WTC11 (cell line): Measurements from ENCODE around the gene RFK. TPM values are rescaled to one million over a fixed set of nuclear protein-coding genes. Genes with fewer than 3 reads are reported as not detected.

ENCODE experiments used
- ATAC-seq: fragments of 200-7000 bp; cut with Tn5 transposase; 2 replicates; pipeline ENCODE4 v1.10.0; 2021; ENCODE audit warnings: mild to moderate bottlenecking, moderate library complexity
- CTCF ChIA-PET: fragments of 300-600 bp; sonication (Branson Sonifier 250); formaldehyde crosslinking; loops from one replicate; lab custom pipeline; 2021; ENCODE audit warnings: antibody characterized with exemption; lab: Charles Lee
- POLR2A ChIA-PET: fragments of 350-600 bp; sonication (Branson Sonifier 250); formaldehyde crosslinking; loops from one replicate; lab custom pipeline; 2021; ENCODE audit warnings: antibody characterized with exemption; lab: Charles Lee
- DNase-seq: peaks from one replicate; pipeline ENCODE4 v3.0.0; 2021; ENCODE audit warnings: low spot score
- H3K27ac Mint-ChIP-seq: 2 replicates; pipeline ENCODE4 v1.8.0; 2021; ENCODE audit warnings: mixed read lengths
- H3K27me3 Mint-ChIP-seq: 2 replicates; pipeline ENCODE4 v1.8.0; 2021; ENCODE audit warnings: low read depth, mild to moderate bottlenecking, moderate library complexity, mixed read lengths
- H3K36me3 Mint-ChIP-seq: 2 replicates; pipeline ENCODE4 v1.8.0; 2021; ENCODE audit warnings: mixed read lengths
- H3K4me1 Mint-ChIP-seq: 2 replicates; pipeline ENCODE4 v1.8.0; 2022; ENCODE audit warnings: mixed read lengths
- H3K4me3 Mint-ChIP-seq: 2 replicates; pipeline ENCODE4 v1.8.0; 2021; ENCODE audit warnings: mild to moderate bottlenecking, moderate library complexity, mixed read lengths
- H3K9me3 Mint-ChIP-seq: 2 replicates; pipeline ENCODE4 v1.8.0; 2021; ENCODE audit warnings: mixed read lengths
- ATF1 ChIP-seq: sonication (generic); formaldehyde crosslinking; IDR thresholded peaks from 2 replicates; pipeline ENCODE4 v1.8.1; 2023; ENCODE audit warnings: mild to moderate bottlenecking, moderate library complexity, missing genetic modification reagents
- CBFB ChIP-seq: sonication (generic); formaldehyde crosslinking; IDR thresholded peaks from 2 replicates; pipeline ENCODE4 v1.8.1; 2022; ENCODE audit warnings: mild to moderate bottlenecking, low read depth, missing genetic modification reagents
- CREM ChIP-seq: sonication (generic); formaldehyde crosslinking; IDR thresholded peaks from 2 replicates; pipeline ENCODE4 v1.8.1; 2022; ENCODE audit warnings: mild to moderate bottlenecking, missing genetic modification reagents, moderate library complexity
- E2F1 ChIP-seq: sonication (generic); formaldehyde crosslinking; IDR thresholded peaks from 2 replicates; pipeline ENCODE4 v1.8.0; 2022; ENCODE audit warnings: mild to moderate bottlenecking, missing genetic modification reagents
- FOXK1 ChIP-seq: sonication (generic); formaldehyde crosslinking; IDR thresholded peaks from 2 replicates; pipeline ENCODE4 v1.8.0; 2022; ENCODE audit warnings: mild to moderate bottlenecking, moderate library complexity, missing genetic modification reagents
- FOXP1 ChIP-seq: sonication (generic); formaldehyde crosslinking; IDR thresholded peaks from 2 replicates; pipeline ENCODE4 v1.8.0; 2022; ENCODE audit warnings: missing genetic modification reagents, mild to moderate bottlenecking, moderate library complexity, borderline replicate concordance
- FOXP4 ChIP-seq: sonication (generic); formaldehyde crosslinking; IDR thresholded peaks from 2 replicates; pipeline ENCODE4 v1.8.0; 2022; ENCODE audit warnings: mild to moderate bottlenecking, missing genetic modification reagents
- MLX ChIP-seq: sonication (generic); formaldehyde crosslinking; IDR thresholded peaks from 2 replicates; pipeline ENCODE4 v1.8.1; 2023; ENCODE audit warnings: mild to moderate bottlenecking, missing genetic modification reagents, moderate library complexity
- NFYB ChIP-seq: sonication (generic); formaldehyde crosslinking; conservative IDR thresholded peaks from 2 replicates; pipeline ENCODE4 v1.8.0; 2022; ENCODE audit warnings: low read depth, missing genetic modification reagents
- NR2C2 ChIP-seq: sonication (generic); formaldehyde crosslinking; IDR thresholded peaks from 2 replicates; pipeline ENCODE4 v1.8.0; 2022; ENCODE audit warnings: mild to moderate bottlenecking, missing genetic modification reagents
- SOX15 ChIP-seq: fragments of 250-450 bp; sonication (Bioruptor Pico); IDR thresholded peaks from 2 replicates; pipeline ENCODE4 v1.9.0; 2021; ENCODE audit warnings: mild to moderate bottlenecking
- TP53 ChIP-seq: sonication (generic); formaldehyde crosslinking; IDR thresholded peaks from 2 replicates; pipeline ENCODE4 v1.8.1; 2023; ENCODE audit warnings: mild to moderate bottlenecking, missing genetic modification reagents
- ZNF232 ChIP-seq: sonication (generic); formaldehyde crosslinking; IDR thresholded peaks from 2 replicates; pipeline ENCODE4 v1.8.0; 2022; ENCODE audit warnings: mild to moderate bottlenecking, missing genetic modification reagents
- ZNF416 ChIP-seq: fragments of 250-450 bp; sonication (Bioruptor Pico); IDR thresholded peaks from 2 replicates; pipeline ENCODE4 v1.9.0; 2021; ENCODE audit warnings: mild to moderate bottlenecking, inconsistent platforms
- ZNF671 ChIP-seq: fragments of 250-450 bp; sonication (Bioruptor Pico); IDR thresholded peaks from 2 replicates; pipeline ENCODE4 v1.8.0; 2021; ENCODE audit warnings: mild to moderate bottlenecking
- total RNA-seq: library from RNA; stranded (reverse); gene quantifications from 3 replicates; pipeline ENCODE4 v1.2.3, GENCODE V29; 2021
- TF ChIP-seq, protein P1 (sequence below): sonication (generic); formaldehyde crosslinking; conservative IDR thresholded peaks from 2 replicates; pipeline ENCODE4 v1.8.1; 2022; ENCODE audit warnings: mild to moderate bottlenecking, missing genetic modification reagents
- TF ChIP-seq, protein P2 (sequence below): fragments of 200-600 bp; IDR thresholded peaks from 2 replicates; pipeline ENCODE4 v1.8.0; 2022; ENCODE audit warnings: antibody characterized with exemption
- TF ChIP-seq, protein P3 (sequence below): sonication (generic); formaldehyde crosslinking; IDR thresholded peaks from 2 replicates; pipeline ENCODE4 v1.8.1; 2022; ENCODE audit warnings: low read depth, mild to moderate bottlenecking, moderate library complexity, missing genetic modification reagents, borderline replicate concordance
- TF ChIP-seq, protein P4 (sequence below): sonication (generic); formaldehyde crosslinking; IDR thresholded peaks from 2 replicates; pipeline ENCODE4 v1.8.1; 2023; ENCODE audit warnings: mild to moderate bottlenecking, missing genetic modification reagents, borderline replicate concordance
- TF ChIP-seq, protein P5 (sequence below): fragments of 250-450 bp; sonication (Bioruptor Pico); conservative IDR thresholded peaks from 2 replicates; pipeline ENCODE4 v1.9.0; 2021; ENCODE audit warnings: mild to moderate bottlenecking
- TF ChIP-seq, protein P6 (sequence below): sonication (generic); formaldehyde crosslinking; IDR thresholded peaks from 2 replicates; pipeline ENCODE4 v1.8.1; 2022; ENCODE audit warnings: mild to moderate bottlenecking, missing genetic modification reagents, moderate library complexity, borderline replicate concordance

RFK gene
- total RNA-seq, 1 experiment from 2014 or later = 14.9 TPM

DNA sequence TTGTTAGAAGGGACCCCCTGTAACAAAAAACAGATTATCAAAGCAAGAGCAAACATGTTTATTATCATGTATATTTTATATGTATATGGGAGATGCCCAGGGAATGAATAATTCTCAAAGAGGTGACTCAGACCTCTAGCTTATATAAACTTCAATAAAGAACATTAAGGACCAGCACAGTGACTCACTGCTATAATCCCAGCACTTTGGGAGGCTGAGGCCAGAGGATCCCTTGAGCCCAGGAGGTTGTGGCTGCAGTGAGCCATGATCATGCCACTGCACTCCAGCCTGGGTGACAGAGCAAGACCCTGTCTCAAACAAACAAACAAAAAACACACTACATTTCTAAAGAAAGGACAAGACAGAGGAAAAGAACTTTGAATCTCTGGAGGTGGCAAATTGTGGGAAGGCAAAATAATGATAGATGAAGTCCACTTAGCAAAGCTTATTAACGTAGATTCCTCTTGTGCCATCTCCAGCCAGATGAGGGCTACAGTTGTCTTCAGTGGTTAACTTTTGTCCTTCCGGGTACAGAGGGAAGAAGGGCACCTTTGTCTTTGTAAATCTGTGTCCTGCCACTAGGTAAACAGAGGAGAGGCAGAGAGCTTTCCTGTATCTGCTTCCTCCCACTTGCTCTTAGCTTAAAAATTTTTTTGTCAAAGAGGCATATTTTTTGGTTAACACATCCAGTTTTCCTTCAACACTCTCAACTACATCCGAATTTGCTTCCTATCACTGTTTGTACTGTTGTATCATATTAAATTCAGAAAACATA is 7.5 kb upstream of the RFK start (continued):
- TF ChIP-seq MLX (CRISPR knock-in tag) (no peak), NFYB (CRISPR knock-in tag) (no peak), SOX15 (CRISPR knock-in tag) (no peak), E2F1 (no peak)

DNA sequence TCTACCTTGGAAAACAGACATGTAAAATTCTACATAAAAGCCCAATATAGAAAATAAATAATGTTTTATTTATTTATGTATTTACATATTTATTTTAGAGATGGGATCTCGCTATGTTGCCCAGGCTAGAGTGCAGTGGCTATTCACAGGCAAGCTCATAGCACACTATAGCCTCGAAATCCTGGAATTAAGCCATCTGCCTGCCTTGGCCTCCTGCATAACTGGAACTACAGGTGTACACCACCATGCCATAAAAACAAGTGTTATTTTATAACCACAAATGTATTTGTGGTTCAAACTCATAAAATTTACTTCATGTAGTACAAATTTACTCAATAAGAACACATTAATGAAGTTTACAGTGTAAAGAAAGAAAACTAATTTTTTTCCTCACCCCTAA is 7.0 kb upstream of the RFK start:
- CTCF ChIA-PET = interaction anchor here (2.2 kb wide), 1 partner anchor 16 kb away, joined by 5 read pairs; no protein-coding TSS in a partner anchor
- TF ChIP-seq CBFB = no peak
- no peak for TF ChIP-seq FOXP1 (CRISPR knock-in tag)
- TF ChIP-seq ZNF416 (CRISPR knock-in tag) = no peak
- TF ChIP-seq NR2C2 (CRISPR knock-in tag) = no peak
- TF ChIP-seq, protein P1, sequence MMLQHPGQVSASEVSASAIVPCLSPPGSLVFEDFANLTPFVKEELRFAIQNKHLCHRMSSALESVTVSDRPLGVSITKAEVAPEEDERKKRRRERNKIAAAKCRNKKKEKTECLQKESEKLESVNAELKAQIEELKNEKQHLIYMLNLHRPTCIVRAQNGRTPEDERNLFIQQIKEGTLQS (CRISPR knock-in tag) = no peak
- TF ChIP-seq ZNF232 (CRISPR knock-in tag) = no peak
- no peak for TF ChIP-seq ATF1 (CRISPR knock-in tag)
- TF ChIP-seq, protein P2, sequence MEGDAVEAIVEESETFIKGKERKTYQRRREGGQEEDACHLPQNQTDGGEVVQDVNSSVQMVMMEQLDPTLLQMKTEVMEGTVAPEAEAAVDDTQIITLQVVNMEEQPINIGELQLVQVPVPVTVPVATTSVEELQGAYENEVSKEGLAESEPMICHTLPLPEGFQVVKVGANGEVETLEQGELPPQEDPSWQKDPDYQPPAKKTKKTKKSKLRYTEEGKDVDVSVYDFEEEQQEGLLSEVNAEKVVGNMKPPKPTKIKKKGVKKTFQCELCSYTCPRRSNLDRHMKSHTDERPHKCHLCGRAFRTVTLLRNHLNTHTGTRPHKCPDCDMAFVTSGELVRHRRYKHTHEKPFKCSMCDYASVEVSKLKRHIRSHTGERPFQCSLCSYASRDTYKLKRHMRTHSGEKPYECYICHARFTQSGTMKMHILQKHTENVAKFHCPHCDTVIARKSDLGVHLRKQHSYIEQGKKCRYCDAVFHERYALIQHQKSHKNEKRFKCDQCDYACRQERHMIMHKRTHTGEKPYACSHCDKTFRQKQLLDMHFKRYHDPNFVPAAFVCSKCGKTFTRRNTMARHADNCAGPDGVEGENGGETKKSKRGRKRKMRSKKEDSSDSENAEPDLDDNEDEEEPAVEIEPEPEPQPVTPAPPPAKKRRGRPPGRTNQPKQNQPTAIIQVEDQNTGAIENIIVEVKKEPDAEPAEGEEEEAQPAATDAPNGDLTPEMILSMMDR = no peak
- TF ChIP-seq, protein P3, sequence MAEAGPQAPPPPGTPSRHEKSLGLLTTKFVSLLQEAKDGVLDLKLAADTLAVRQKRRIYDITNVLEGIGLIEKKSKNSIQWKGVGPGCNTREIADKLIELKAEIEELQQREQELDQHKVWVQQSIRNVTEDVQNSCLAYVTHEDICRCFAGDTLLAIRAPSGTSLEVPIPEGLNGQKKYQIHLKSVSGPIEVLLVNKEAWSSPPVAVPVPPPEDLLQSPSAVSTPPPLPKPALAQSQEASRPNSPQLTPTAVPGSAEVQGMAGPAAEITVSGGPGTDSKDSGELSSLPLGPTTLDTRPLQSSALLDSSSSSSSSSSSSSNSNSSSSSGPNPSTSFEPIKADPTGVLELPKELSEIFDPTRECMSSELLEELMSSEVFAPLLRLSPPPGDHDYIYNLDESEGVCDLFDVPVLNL (CRISPR knock-in tag) = no peak
- TF ChIP-seq, protein P4, sequence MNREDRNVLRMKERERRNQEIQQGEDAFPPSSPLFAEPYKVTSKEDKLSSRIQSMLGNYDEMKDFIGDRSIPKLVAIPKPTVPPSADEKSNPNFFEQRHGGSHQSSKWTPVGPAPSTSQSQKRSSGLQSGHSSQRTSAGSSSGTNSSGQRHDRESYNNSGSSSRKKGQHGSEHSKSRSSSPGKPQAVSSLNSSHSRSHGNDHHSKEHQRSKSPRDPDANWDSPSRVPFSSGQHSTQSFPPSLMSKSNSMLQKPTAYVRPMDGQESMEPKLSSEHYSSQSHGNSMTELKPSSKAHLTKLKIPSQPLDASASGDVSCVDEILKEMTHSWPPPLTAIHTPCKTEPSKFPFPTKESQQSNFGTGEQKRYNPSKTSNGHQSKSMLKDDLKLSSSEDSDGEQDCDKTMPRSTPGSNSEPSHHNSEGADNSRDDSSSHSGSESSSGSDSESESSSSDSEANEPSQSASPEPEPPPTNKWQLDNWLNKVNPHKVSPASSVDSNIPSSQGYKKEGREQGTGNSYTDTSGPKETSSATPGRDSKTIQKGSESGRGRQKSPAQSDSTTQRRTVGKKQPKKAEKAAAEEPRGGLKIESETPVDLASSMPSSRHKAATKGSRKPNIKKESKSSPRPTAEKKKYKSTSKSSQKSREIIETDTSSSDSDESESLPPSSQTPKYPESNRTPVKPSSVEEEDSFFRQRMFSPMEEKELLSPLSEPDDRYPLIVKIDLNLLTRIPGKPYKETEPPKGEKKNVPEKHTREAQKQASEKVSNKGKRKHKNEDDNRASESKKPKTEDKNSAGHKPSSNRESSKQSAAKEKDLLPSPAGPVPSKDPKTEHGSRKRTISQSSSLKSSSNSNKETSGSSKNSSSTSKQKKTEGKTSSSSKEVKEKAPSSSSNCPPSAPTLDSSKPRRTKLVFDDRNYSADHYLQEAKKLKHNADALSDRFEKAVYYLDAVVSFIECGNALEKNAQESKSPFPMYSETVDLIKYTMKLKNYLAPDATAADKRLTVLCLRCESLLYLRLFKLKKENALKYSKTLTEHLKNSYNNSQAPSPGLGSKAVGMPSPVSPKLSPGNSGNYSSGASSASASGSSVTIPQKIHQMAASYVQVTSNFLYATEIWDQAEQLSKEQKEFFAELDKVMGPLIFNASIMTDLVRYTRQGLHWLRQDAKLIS (CRISPR knock-in tag) = no peak
- TF ChIP-seq, protein P5, sequence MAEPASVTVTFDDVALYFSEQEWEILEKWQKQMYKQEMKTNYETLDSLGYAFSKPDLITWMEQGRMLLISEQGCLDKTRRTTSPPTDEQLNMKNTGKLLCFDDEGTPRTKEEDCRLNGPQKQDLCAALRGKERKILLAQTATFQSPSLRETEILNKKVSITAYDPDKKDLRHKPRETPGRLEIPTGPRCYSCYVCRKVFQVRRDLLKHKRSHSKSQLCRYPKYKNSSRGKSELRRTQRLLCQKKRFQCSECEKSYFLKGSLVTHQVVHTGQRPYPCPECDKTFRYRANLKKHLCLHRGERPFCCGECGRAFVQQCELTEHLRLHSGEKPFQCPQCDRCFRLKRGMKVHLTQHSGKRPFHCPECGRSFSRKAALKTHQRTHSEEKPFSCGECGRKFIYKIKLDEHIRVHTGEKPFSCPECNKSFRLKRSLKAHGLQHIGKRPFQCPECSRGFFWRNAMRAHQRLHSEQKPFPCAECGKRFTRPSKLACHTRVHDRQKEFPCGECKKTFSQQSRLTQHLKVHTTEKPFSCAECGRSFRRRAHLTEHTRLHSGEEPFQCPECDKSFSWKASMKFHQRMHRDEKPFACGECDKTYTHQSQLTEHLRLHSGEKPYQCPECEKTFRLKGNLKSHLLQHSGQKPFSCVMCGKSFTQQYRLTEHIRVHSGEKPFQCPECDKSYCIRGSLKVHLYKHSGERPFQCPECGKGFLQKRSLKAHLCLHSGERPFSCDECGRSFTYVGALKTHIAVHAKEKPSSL (CRISPR knock-in tag) = no peak
- TF ChIP-seq CREM (CRISPR knock-in tag) = no peak
- TF ChIP-seq ZNF671 (CRISPR knock-in tag) = no peak
- no peak for TF ChIP-seq FOXK1 (CRISPR knock-in tag)
- TF ChIP-seq TP53 (CRISPR knock-in tag) = no peak
- TF ChIP-seq, protein P6, sequence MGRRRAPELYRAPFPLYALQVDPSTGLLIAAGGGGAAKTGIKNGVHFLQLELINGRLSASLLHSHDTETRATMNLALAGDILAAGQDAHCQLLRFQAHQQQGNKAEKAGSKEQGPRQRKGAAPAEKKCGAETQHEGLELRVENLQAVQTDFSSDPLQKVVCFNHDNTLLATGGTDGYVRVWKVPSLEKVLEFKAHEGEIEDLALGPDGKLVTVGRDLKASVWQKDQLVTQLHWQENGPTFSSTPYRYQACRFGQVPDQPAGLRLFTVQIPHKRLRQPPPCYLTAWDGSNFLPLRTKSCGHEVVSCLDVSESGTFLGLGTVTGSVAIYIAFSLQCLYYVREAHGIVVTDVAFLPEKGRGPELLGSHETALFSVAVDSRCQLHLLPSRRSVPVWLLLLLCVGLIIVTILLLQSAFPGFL (CRISPR knock-in tag) = no peak
- TF ChIP-seq FOXP4 (CRISPR knock-in tag) = no peak
- DNase-seq (no peak), ATAC-seq (no peak)
- no peaks in the 10 kb centered on the region; the same call in 1 of the 2 replicates for H3K27me3 Mint-ChIP-seq
- H3K27ac Mint-ChIP-seq = no peak overlapping the region
- H3K36me3 Mint-ChIP-seq = no peaks in the 10 kb centered on the region
- H3K4me3 Mint-ChIP-seq = no peak overlapping the region
- no peaks in the 10 kb centered on the region for H3K9me3 Mint-ChIP-seq
- POLR2A ChIA-PET = no interaction called here
- peaks cover 8% of the 10 kb centered on the region for H3K4me1 Mint-ChIP-seq
